HG02763 (cell line): ENCODE measurements around the gene REEP5.
A peak's percentile ranks its signal among the peaks of the same experiment; 100 is the strongest.
"Not testable (repeated sequence)": the region's sequence is repeated elsewhere in the genome, so short reads cannot be mapped to it uniquely, and the experiment has no call there.

Experiments used
- ATAC-seq: cut with Tn5 transposase; IDR thresholded peaks from one replicate; pipeline ENCODE4 v1.9.1; 2021; ENCODE audit warnings: mild to moderate bottlenecking, moderate library complexity; ENCODE audit not compliant: unreplicated experiment

Gene REEP5

DNA sequence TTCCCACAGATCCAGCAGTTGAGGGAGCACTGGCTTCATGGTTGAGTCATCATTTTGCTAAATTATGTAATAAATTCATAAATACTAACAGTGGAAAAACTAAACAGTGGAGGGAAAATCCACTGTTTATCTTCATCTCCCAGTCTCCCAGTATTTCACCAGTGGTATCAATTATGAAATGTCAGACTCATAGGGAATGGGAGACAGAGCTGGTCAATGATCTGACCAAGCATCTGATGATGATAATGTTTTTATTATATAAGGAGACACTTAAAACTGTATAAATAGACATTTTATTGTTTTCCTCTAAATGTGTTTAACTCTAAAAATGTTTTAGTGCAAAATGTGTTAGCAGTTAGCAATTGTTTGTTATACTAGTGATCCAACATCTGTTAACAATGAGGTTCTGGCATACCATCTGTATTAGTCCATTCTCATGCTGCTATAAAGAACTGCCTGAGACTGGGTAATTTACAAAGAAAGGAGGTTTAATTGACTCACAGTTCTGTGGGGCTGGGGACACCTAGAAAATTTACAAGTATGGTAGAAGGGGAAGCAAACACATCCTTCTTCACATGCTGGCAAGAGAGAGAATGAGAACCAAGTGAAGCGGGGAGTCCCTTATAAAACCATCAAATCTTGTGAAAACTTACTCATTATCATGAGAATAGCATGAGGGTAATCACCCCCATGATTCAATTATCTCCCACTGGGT lies 11.8 kb upstream of the REEP5 start:
- ATAC-seq: no peak

DNA sequence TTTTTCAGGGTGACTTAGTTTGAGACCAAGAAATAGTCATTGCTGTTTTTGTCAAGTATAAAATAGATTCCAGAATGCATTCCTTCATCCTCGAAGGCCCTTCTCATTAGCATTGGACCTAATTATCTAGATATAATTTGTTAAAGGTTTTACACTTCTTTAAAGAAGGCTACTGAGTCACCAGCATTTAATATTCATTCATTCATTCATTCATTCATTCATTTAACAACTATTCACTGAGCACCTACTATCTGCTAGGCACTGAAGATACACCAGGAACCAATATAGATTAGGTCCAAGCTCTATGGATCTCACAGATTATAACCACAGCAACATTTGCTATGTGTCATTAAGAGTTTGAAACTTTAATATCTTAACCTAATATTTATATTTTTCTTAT lies 11.1 kb upstream of the REEP5 start:
- ATAC-seq: no peak

DNA sequence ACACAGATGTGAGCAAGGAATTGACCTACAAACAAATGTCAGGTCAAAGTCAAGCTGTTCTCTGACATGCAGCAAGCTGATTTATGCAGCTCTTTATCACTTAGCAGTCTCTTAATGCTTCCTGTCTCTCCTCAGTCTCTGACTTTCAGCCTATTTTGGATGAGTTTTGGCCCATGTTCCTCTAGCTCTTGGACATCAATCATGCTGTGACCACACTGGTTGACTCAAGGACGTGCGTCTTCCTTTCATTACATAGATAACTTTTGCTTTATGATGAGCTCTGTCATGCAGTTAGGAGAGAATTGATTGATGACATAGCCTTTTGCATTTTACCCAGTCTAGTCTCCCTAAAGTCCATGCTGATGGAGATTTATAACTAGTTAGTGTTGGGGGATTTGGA lies 9.4 kb upstream of the REEP5 start:
- ATAC-seq: no peak

DNA sequence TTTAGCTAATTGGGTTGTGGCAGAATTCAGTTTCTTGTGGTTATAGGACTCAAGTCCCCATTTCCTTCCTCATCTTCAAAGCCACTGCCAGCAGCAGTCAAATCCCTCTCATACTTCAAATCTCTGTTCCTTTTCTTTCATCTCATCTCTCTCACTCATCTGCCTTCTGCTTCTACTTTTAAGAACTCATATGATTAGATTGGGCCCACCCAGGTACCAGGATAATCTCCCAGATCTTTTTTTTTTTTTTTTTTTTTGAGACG lies 8.0 kb upstream of the REEP5 start:
- peak; percentile 39 for ATAC-seq

DNA sequence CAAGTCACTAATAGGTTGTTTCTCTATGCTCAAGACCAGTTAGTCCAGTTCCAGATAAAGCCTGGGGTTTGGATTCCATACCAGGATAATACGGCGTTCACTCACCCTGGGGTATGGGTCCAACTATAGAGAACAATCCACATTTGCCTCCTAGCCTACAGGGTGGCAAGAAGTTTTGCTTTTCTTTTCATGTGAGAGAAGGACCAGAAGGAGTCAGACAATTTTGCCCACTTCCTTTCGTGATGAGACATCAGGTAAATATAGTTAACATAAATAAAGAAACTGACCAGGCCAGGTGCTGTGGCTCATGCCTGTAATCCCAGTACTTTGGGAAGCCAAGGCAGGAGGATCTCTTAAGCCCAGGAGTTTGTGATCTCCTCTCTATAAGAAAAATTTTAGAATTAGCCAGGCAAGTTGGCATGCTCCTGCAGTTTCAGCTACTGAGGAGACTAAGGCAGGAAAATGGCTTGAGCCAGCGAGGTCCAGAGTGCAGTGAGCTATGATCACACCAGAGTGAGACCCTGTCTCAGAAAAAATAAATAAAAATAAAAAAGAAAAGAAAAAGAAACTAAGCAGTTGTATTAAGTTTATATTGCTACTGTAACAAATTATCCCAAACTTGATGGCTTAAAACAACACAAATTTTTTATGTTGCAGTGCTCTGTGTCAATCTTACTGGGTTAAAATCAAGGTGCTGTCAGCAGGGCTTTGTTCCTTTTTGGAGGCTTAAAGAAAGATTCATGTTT lies 7.5 kb upstream of the REEP5 start:
- ATAC-seq: peak; percentile 68

DNA sequence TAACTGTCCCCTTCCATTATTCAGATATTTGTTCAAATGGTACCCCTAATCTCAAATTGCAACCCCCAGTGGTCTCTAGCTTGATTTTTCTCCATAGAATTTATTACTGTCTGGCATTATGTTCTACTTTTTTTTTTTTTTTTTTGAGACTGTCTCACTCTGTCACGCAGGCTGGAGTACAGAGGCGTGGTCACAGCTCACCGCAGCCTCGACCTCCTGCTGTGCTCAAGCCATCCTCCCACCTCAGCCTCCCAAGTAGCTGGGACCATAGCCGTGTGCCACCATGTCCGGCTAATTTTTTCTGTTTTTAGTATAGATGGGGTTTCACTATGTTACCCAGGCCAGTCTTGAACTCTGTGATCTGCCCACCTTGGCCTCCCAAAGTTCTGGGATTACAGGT lies 2.0 kb upstream of the REEP5 start:
- no peak for ATAC-seq

DNA sequence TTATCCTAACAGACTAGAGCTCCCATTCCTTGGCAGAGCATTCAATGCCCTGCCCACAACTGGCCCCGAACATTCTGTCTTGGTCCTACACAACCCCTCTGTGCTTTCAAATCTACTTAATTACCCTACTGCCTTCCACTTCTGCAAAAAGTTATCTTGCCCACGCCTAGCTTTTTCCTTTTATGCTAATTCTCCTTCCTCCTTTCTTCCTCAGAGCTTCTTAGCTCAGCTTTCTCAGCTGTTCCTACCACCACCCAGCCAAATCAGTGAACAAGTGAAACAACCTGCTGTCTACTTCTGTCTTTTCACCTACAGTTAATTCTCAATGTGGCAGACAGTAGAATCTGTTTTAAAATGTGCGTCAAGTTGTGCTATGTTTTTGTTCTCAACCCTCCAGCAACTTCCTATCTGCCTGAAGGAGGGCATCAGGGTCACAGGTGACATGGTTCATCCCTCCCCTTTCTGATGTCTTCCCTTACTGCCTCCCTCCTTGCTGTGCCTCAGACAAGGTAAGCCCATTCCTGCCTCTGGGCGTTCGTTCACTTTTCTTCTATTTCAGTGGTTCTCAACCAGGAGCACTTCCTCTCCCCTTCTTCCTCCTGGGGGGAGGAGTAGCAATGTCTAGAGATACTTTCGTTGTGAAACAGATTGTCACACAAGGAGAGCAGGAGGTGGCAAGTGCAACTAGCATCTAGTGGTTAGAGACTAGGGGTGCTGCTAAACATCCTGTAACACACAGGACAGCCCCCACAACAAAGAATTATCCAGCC lies 1.3 kb upstream of the REEP5 start:
- peak; percentile 27 for ATAC-seq

DNA sequence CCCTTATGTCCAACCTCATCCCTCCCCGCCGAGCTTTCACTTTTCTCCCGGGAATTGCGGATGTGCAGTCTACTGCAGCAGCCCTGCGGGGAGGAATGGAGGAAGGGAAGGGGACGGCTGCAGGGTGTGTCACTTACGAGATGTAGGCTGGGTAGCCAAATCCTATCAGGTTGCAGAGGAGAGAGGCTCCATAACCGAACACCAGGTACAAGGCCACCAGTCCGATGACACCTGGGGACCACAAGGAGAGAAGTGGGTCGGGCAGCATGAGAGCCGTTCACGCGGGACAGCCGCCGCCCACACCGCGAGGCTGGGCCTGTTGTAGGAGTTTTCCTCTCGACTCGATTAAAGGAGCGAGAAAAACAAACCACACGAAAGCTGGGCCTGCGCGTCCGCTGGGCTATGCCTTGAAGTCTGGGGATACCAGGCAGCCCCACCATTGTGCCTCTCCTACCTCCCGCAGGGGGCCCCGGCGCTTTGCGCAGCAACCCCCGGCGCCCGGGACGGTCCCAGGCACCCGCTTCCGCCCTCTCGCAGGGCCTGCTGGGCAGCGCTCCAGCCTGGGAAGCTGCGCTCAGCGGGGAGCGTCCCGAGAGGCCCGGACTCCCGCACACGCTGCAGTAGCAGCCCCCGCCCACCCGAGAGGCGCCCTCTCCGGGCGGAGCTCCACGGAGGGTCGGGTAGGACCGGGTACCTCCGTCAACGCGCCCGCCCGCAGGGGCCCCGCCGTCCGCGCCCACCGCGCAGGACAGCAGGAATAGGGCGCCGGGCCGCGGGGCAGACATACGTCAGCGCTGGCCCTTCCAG lies 798 bp downstream of the REEP5 start:
- ATAC-seq: peak; percentile 40

DNA sequence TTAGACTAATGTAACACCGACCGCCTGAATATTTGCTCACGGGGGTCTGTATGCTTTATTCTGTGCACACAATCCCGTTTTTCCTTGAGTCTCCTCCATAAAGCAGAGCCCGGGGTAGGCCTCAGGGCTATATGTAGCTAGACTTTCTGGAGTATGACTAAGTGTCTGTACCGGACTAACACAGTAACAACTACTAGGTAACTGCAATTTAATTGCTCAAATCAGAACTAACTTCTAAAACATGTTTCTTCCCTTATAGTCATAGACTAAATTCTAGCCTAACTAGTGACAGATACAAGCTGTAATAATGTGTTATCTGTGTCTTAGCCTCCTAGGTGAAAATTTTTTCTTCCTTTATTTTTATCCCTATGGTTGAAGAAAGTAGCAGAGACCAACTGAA lies 2.1 kb downstream of the REEP5 start:
- no peak for ATAC-seq

DNA sequence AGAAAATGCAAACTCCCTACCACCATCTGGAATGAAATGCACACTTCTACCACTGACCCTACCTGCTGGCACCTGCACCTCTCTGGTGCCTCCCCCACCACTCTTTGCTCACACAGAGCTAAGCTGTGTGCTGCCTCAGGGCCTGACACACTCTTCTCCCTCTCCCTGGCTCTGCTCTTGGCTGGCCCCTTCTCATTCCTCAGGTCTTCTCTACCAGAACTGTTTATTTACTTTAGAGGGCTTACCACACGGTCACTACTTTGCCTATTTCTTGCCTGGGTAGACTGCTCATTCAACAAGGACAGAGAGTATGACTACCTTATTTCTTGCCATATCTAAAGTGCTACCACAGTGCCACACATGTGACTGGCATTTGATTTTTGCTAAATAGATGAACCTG lies 3.3 kb downstream of the REEP5 start:
- no peak for ATAC-seq

DNA sequence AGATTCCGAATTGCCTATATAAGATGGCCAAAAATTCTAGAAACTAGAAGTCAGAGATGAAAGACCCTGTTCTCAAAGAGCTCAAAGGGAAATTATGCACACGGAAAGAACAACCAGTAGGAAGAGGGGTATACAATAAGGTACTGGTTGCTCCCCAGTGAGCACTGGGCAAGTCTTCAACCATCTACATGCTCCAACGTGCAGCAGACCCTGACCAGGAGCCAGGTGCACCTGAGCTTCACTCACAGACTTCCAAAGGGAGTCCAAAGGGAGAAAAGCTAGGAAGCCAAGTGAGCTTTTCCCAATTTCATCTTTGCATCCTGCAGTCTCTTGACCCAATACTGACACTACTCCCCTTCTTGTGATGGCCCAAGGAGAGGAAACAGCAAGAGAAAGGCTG lies 3.9 kb downstream of the REEP5 start:
- ATAC-seq: no peak

DNA sequence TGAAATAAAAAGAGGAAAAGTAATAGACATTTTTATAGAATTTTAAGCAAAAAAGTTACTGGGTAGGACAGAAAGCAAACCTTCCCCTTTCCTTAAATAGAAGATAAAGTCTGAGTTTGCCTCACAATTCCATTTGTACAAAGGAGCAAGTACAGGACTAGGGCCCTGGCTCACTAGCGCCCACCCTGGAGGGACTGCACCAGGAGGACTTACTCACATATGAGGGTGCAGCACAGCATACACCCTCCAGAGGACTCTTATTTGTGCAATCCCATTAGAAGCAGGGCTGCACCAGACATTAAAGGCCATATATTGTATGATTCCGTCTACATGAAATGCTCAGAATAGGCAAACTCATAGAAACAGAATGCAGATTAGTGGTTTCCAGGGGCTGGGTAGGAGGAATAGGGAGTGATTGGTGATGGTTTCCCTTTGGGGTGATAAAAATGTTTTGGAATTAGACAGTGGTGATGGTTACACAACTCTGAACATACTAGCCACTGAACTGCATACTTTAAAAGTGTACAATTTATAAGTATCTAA lies 4.5 kb downstream of the REEP5 start:
- ATAC-seq: no peak

DNA sequence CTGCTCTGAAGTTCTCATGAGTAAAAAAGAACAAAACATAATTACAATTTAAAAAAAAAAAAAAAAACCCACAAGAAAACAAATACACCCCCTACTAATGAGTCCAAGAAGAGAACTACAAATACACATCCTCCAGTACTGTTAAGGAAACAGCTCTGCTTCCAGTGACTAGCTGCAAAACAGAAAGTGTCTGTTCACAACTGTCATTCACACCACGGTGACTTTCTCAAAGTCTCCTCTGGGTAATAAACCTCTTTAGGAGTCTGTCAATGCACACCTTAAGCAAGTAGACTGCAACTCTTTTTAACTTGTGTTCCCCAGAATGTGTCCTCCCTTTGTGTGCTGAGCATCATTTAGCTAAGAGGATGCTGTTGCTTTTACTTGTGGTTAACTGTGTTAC lies 6.2 kb downstream of the REEP5 start:
- no peak for ATAC-seq

DNA sequence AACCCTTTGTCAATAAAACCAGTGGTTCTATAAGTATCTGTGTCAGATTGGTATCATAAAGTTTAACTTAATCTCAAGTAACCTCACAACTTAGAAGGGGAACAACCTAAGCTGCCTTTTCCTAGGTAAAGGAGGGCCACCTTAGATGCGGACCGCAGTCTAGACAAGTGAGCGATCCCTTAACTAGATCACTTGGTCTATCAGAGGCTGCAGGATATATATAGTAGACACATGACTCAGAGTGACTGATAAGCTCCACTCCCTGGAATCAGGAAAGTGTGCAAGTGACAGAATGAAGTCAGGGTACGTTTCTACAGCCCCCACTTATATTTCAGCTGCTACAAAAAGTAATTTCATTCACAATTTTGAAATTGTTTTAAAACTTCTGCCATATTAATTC lies 7.4 kb downstream of the REEP5 start:
- no peak for ATAC-seq

DNA sequence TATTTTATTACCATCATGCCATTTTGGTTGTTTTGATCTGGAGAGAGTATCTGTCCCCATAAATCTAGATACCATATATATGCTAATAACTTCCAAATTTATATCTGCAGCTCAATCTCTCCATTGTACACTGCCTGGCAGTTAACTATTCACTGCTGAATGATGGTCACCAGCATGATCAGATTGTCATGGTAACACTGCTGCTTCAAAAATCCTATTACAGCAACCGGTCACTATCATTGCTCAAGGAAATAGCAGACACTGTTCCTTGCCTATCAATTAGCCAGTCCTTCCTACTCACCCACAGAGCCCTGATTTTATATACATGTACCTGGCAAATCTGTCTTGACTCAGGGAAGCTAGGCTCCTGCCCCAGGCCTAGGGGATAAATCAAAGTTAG lies 11.5 kb downstream of the REEP5 start:
- no peak for ATAC-seq

DNA sequence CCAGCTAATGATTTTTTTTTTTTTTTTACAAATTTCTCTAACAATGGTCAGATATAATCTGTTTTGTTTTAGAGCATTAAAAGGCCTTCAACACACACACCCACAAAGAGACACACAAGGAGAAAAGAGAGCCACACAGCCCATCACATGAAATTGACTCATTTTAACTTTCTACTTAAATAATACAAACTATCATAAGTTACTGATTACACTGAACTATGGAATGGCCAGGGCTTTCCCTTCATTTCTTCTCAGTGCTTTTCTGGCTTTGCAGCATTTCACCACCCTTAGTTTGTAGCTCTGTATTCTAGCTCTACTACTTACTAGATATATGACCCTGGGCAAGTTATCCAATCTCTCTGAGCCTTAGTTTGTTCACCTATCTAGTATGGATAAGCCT lies 13.2 kb downstream of the REEP5 start:
- no peak for ATAC-seq

DNA sequence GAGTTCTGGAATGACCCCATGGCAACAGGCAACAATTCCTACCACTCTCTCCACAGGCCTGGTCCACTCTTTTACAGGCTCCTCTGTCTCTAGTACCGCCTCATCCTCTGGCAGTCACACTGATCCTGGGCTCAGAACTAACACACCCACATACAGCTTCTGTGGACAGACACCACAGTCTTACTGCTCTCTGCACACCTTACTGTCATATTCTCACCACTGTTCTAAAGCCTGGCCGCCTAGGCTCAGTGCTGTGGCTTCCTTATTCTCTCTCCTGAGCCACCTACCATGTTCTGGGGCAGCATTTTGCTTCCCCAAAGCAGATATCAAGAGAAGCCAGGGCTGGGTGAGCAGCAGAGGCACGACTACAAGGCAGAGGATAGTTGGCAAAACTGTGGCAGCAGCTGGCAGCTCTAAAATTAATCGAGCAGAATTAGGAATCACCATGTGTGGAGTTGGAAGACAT lies 14.8 kb downstream of the REEP5 start:
- no peak for ATAC-seq

DNA sequence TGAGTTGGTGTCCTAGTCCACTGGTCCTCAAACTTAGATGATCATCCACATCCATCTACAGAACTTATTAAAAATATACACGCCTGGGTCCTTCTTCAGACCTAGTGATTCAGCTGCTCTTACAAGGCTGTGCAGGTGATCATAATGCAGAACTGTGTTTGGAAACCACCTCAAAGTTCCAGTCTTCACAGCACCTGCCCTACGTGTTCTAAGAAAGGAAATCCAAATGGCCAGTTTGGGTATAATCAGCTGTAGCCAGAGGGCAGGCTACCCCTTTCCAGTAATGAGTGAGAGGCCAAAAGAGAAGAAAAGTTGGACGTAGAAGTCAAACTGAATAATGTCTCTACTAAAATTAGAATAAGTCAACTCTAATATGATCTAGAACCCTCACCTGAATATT lies 15.4 kb downstream of the REEP5 start:
- ATAC-seq: no peak

DNA sequence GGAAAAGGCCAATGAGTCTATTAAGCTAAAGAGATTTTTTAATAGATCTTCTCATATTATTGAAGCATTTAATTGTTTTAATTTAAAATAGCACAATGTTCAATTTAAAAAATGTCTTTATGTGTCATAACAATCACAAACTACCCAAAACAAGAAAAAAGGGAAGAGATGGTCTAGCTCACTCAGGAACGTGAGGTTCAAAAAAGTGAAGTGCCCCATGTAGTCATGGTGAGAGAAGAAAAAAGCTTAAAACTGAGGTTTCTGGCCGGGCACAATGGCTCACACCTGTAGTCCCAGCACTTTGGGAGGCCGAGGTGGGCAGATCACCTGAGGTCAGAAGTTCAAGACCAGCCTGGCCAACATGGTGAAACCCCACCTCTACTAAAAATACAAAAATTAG lies 17.0 kb downstream of the REEP5 start:
- not testable (repeated sequence) for ATAC-seq

DNA sequence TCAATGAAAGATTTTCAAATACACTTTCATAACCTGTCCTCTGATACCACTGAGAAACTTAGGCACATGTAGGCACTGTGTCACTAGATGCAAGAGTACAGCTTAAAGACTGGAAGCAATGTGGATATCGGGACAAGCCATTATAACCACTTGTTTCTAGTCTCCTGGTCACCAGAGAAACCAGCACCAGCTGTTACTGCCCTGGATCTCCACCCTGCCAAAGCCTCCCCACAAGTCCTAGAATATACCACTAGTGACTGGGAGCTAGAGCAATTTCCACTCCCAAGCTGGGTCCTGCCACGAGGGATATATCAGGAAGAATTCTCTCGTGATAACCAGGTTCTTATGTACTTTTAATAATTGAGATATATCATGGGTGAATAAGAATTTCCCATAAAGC lies 19.5 kb downstream of the REEP5 start:
- ATAC-seq: no peak

DNA sequence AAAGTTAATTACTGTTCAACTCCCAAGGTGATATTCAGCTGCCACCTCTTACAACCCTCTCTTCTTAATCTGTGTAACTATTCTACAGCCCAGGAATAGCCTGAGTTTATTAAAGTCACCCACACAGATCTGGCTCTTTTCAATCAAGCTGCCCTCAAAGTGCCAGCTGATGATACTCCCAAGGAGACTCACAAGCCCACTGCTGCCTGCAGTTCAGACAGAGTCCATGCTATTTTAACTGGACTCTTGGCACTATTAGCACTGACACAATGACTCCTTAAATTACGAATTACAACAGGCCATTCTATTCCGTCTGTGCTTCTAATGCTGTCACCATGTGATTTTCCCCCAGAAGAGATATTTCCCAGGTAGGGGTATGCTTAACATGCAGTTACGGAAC lies 26.3 kb downstream of the REEP5 start:
- ATAC-seq: no peak
